Inferior parietal cortex (tissue), 1 donor: ENCODE results near the gene SELPLG.
"Not testable (repeated sequence)": the region's sequence is repeated elsewhere in the genome, so short reads cannot be mapped to it uniquely, and the experiment has no call there.

Experiments used
- DNase-seq: peaks from one replicate; pipeline ENCODE4 v3.0.0-alpha.2; 2016; ENCODE audit errors: extremely low spot score

The SELPLG gene

GRCh38 chr12:108656247-108656646, 22.6 kb upstream of the SELPLG start:
- DNase-seq: not testable (repeated sequence)

- DNase-seq: not testable (repeated sequence)
These were observed 22.1 kb upstream of the SELPLG start for GRCh38 chr12:108655812-108656175.

GRCh38 chr12:108654622-108655021, 20.9 kb upstream of the SELPLG start:
- DNase-seq: not testable (repeated sequence)

DNA sequence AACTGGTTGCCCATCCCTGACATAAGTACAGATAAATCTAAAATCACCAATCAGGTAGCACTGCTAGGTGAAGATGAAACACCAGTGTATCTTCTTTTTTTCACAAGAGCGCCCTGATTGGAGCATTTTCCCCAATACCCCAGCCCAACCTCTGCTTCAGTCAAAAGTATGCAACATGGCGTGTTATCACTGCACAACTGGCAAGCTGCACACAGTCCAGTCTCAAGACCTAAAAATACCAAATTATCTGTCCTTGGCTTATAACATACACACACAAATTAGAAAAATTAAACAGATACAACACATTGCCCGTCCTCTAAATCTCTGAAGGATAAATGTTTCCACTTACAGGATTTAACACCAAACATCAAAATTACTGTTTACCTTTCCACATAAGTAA, 20.2 kb upstream of the SELPLG start:
- no peak for DNase-seq

GRCh38 chr12:108653082-108653516, 19.4 kb upstream of the SELPLG start:
- no peak for DNase-seq

DNA sequence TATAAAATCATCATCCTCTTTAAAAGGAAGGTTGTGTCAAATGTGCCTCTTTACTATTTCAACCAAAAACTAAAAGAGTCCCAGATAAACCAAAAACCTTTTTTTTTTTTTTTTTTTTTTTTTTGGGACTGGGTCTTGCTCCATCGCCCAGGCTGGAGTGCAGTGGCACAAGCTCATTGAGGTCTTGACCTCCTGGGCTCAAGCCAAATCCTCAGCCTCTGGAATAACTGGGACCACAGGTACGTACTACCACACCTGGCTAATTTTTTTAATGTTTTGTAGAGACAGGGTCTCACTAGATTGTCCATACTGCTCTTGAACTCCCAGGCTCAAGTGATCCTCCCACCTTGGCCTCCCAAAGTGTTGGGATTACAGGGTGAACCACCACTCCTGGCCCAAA, 16.4 kb upstream of the SELPLG start:
- DNase-seq: no peak

- no peak for DNase-seq
These were observed 16.0 kb upstream of the SELPLG start for GRCh38 chr12:108649669-108650068.

- no peak for DNase-seq
These were observed 15.4 kb upstream of the SELPLG start for GRCh38 chr12:108649126-108649525.

DNA sequence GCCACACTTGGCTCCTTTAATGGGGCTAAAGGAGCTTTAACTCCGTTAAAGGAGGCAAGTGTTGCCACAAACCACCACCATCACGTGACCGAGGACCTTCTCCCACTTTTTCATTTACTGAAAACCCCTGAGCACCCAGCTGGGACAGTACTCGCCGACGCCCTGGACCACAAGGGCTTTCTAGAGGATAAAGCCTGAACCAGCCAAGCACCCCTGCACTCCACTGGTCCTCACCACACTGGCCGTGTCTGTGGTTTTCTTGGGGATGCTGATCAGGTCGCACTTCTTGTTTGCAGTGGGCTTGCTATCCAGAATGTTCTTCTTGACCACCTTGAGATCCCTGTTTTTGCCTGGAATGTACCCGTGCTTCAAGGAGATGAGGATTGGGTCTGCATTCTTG, 14.7 kb upstream of the SELPLG start:
- no peak for DNase-seq

DNA sequence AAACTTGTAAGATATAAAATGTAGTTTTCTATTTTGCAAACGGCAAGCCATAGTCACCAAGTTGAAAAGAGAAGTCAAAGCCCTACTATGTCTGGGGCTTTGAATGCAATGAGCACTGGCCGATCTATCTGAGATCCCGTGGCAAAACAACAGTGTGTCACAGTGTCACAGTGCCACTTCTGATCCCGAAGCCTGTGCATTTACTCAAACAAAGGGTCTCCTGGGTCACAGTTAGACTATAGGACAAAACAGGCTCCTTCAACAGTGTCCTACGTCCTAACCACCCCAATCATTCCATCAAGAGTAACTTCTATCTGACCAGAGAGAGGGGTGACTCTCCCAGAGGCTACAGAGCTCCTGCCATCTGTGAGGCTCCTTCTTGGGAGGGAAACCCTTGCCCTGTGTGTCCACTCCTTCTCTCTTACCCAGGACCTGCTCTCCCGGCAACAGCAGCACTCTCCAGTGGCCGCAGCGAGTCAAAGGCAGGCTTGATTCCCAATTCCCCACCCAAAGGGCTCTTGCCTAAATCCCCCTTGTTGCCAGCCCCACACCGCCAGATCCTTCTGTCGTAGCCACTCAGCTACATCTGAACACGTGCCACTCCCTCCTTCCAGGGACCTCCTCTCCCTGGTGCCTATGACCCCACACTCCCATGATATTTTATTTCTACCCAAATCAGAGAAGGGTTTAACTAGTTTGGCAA, 14.0 kb upstream of the SELPLG start:
- no peak for DNase-seq

- no peak for DNase-seq
These were observed 13.2 kb upstream of the SELPLG start for GRCh38 chr12:108646600-108647579.

DNA sequence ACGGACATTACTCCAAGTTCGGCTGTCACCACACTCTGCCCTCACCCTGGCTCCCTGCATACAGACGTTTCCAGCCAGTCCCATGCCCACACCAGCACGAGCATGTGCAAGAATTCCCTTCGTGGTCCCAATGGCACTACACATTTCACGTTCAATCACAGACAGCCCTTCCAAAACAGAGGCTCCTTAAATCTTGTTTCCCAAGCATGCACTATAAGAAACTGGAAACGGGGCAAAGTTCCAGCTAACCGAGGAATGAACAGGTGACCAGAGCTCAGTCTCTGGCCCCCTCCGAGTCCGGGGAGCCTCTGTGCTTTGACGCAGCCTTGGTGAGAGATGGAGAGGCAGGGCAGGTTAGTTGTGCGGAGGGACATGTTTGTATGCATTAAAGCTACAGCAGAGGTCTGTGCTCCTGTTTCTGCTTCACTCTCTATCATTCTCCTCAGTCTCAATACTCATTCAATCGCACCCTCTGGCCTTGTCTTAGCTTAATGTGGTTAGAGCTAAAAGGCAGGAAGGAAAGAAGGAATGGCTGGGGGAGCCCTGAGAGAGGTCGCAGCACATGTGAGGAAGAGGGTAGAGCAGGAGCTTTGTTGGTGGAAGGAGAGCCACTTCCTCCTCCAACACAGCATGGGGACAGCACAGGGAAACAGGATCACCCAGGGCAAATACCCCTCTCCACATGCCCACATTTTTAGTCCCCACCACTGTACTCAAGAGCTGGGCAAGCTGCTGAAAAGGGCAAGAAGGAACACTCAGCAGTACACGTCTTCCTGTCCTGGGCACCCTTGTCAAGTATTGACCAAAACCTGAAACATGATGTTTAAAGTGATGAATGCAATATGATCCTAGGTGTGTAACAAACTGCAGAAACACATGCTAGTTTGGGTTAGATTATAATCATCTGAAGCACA, 12.2 kb upstream of the SELPLG start:
- no peak for DNase-seq

DNA sequence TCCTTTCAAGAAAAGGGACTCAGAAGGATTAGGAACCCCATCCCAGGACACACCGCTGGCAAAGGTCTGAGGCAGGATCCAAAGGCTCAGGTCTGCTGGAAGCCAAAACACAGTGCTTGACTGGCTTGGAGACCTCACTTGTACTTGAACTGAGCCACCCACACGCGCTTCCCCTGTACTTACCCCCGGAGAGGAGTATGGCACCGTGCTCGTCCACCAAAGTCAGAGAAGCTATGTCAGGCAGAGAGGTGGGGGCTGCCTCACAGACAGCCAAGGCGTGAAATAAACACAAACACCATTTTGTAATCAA, 11.1 kb upstream of the SELPLG start:
- DNase-seq: no peak

- no peak for DNase-seq
These were observed 10.5 kb upstream of the SELPLG start for GRCh38 chr12:108643941-108644810.

GRCh38 chr12:108642899-108643654, 9.4 kb upstream of the SELPLG start:
- no peak for DNase-seq

- no peak for DNase-seq
These were observed 8.7 kb upstream of the SELPLG start for GRCh38 chr12:108642269-108642870.

GRCh38 chr12:108641446-108642268, 8.0 kb upstream of the SELPLG start:
- DNase-seq: no peak

DNA sequence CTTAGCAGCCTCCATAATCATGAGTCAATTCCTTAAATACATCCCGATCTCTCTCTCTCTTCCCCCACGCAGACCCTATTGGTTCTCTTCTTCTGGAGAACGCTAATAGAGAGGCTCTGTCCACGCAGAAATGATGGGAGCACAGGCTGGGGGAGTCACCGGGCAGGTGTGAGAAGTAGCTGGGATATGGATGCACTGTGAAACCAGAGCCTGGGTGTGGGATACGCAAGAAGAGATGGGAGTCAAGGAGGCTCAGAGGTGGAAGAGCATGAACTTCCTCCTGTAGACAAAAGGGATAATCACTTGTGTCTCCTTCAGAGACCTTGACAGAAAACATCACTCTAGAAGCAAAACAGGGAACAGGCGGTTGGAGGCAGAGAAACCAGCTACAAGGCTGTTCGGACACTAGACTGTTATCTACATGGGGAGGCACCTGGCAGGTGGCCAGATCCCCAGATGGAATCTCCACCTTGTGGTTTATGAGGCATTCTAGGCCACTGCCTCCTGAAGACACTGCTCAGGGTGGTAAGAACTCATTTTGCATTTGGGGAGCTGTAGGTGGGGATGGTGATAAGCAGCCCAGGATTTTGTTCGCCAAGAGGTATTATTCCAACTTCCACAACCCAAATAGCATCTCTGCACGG, 7.2 kb upstream of the SELPLG start:
- peak; percentile 66 for DNase-seq
